ENCODE measurements around the gene TBL2.

TBL2 gene

DNA sequence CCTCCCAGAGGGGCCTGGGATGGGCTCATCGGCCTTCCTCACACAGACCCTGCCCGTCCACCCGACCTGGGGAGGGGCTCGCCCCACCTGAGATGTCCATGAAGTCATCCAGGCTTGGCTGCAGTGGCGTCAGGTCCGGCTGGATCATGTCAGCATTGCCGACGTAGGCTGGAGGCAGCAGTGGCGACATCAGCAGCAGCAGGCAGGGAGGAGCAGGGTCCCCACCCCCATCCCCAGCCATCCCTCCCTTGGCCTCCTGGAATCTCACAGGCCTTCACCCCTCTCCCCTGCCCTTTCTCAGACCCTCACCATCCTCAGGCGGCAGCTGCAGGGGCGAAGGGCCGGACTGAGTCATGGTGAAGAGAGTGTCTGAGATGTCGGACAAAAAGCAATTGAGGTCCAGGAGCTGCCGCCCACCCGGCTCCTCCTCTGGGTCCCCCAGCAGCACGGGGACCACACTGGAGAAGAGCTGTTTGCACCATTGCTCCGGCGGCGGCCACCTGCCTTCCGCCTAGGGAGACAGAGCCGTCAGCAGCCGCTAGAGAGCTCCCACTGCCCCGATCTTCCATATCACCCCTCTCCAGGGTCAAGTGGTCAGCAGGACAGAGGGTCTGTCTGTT, 27.3 kb upstream of the TBL2 start:
- ChIA-PET CTCF (interaction anchor here (0.9 to 6.5 kb wide), 18 partner anchors 10 to 421 kb away, joined by 3 to 82 read pairs (median 11); partner anchors contain the start of genes ABHD11 and VPS37D), POLR2A (interaction anchor here (0.7 to 1.2 kb wide), 3 partner anchors 9 to 111 kb away, joined by 3 to 5 read pairs (median 5); no protein-coding TSS in a partner anchor)
- no peak overlapping the region for H3K4me3 ChIP-seq (ENCODE audit: low read depth, low read length)
- TF ChIP-seq ZNF830 (tag by site-specific recombination; IDR thresholded peaks at IDR 0.05; ENCODE audit: low read depth) (no peak), ZNF16 (tag by site-specific recombination; IDR thresholded peaks at IDR 0.05; ENCODE audit: low read depth) (no peak), REPIN1 (tag by site-specific recombination; IDR thresholded peaks at IDR 0.05; ENCODE audit: low read depth) (no peak), GLI4 (tag by site-specific recombination; IDR thresholded peaks at IDR 0.05) (no peak), ZNF600 (tag by site-specific recombination; IDR thresholded peaks at IDR 0.05) (no peak)
- TF ChIP-seq, protein P1, sequence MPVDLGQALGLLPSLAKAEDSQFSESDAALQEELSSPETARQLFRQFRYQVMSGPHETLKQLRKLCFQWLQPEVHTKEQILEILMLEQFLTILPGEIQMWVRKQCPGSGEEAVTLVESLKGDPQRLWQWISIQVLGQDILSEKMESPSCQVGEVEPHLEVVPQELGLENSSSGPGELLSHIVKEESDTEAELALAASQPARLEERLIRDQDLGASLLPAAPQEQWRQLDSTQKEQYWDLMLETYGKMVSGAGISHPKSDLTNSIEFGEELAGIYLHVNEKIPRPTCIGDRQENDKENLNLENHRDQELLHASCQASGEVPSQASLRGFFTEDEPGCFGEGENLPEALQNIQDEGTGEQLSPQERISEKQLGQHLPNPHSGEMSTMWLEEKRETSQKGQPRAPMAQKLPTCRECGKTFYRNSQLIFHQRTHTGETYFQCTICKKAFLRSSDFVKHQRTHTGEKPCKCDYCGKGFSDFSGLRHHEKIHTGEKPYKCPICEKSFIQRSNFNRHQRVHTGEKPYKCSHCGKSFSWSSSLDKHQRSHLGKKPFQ (tag by site-specific recombination; IDR thresholded peaks at IDR 0.05), result no peak
- TF ChIP-seq, protein P2, sequence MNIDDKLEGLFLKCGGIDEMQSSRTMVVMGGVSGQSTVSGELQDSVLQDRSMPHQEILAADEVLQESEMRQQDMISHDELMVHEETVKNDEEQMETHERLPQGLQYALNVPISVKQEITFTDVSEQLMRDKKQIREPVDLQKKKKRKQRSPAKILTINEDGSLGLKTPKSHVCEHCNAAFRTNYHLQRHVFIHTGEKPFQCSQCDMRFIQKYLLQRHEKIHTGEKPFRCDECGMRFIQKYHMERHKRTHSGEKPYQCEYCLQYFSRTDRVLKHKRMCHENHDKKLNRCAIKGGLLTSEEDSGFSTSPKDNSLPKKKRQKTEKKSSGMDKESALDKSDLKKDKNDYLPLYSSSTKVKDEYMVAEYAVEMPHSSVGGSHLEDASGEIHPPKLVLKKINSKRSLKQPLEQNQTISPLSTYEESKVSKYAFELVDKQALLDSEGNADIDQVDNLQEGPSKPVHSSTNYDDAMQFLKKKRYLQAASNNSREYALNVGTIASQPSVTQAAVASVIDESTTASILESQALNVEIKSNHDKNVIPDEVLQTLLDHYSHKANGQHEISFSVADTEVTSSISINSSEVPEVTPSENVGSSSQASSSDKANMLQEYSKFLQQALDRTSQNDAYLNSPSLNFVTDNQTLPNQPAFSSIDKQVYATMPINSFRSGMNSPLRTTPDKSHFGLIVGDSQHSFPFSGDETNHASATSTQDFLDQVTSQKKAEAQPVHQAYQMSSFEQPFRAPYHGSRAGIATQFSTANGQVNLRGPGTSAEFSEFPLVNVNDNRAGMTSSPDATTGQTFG (tag by site-specific recombination; IDR thresholded peaks at IDR 0.05; ENCODE audit: borderline replicate concordance), result no peak
- H3K36me3 ChIP-seq (ENCODE audit: control insufficient read depth in 2 of 2, insufficient read depth in 1 of 2, low read length in 2 of 2), result no peaks in the 10 kb centered on the region
- no peaks in the 10 kb centered on the region for H3K9me3 ChIP-seq (ENCODE audit: control insufficient read depth, insufficient read depth, low read depth, low read length)
- H3K27ac ChIP-seq (ENCODE audit: extremely low read depth, low read depth, low read length), result no peak overlapping the region
- H3K4me1 ChIP-seq (ENCODE audit: control insufficient read depth, insufficient read depth, low read length), result no peaks in the 10 kb centered on the region

DNA sequence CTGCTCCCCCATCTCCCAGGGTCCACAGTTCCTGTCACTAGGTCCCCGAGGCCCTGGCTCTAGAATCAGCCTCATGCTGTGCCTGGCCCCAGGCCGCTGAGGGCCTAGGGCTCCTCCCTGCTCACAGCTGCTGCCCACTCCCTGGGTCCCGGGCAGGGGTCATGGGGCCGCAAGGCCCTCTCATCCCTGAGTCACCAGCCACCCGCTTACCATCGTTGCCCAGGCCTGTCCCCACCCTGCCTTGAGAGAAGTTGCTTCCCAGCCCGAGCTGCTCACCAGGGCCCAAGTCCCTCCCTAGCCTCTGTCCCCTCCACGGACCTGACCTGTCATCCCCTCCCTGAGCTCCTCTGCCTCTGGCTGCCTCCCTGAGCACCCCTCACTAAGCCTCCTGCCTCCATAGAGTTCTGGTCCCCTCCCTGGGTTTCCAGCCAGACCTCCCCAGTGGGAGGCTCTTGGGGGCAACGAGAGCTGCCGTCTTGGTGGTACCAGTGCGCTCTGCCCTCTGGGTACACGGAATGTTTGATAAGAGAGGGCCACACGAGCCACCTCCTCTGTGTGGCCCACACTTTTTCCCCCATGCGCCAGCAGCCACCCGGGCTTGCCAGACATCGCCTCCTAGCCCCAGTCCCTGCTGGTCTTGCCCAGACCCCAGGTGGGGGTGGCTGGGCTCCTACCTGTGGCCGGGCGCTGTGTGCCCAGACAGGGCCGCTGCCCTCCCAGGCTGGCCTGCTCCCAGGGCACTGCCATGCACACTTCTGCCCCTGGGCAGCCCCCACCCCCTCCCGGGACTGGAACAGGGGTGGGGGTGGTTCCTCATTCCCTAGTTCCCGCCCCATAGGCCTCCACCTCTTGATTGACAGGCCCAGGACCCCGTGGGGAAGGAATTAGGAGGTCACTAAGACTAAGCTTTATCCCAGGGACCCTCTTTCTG, 24.6 kb upstream of the TBL2 start:
- CTCF ChIA-PET, result interaction anchor here (6.5 kb wide), 1 partner anchor 122 kb away, joined by 82 read pairs; no protein-coding TSS in a partner anchor
- Histone ChIP-seq H3K4me1 (ENCODE audit: control insufficient read depth, insufficient read depth, low read length) (no peaks in the 10 kb centered on the region), H3K9me3 (ENCODE audit: control insufficient read depth, insufficient read depth, low read depth, low read length) (no peaks in the 10 kb centered on the region), H3K4me3 (ENCODE audit: low read depth, low read length) (no peak overlapping the region), H3K27ac (ENCODE audit: extremely low read depth, low read depth, low read length) (no peak overlapping the region), H3K36me3 (ENCODE audit: control insufficient read depth in 2 of 2, insufficient read depth in 1 of 2, low read length in 2 of 2) (no peaks in the 10 kb centered on the region)
- TF ChIP-seq KLF10 (tag by site-specific recombination; IDR thresholded peaks at IDR 0.05) (no peak), ZNF629 (tag by site-specific recombination; IDR thresholded peaks at IDR 0.05) (no peak), GLIS1 (tag by site-specific recombination; IDR thresholded peaks at IDR 0.05) (peak; percentile 50; the same call in 1 of the 2 replicates), ZNF76 (tag by site-specific recombination; IDR thresholded peaks at IDR 0.05; ENCODE audit: borderline replicate concordance, low read depth) (no peak), ZNF302 (tag by site-specific recombination; IDR thresholded peaks at IDR 0.05; ENCODE audit: low read depth) (no peak)
- TF ChIP-seq, protein P3, sequence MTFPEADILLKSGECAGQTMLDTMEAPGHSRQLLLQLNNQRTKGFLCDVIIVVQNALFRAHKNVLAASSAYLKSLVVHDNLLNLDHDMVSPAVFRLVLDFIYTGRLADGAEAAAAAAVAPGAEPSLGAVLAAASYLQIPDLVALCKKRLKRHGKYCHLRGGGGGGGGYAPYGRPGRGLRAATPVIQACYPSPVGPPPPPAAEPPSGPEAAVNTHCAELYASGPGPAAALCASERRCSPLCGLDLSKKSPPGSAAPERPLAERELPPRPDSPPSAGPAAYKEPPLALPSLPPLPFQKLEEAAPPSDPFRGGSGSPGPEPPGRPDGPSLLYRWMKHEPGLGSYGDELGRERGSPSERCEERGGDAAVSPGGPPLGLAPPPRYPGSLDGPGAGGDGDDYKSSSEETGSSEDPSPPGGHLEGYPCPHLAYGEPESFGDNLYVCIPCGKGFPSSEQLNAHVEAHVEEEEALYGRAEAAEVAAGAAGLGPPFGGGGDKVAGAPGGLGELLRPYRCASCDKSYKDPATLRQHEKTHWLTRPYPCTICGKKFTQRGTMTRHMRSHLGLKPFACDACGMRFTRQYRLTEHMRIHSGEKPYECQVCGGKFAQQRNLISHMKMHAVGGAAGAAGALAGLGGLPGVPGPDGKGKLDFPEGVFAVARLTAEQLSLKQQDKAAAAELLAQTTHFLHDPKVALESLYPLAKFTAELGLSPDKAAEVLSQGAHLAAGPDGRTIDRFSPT (tag by site-specific recombination; IDR thresholded peaks at IDR 0.05), result 0 out of 2 replicates have a peak, but pooled peaks have one; percentile 22
- POLR2A ChIA-PET, result no interaction called here
